Osteocyte (in vitro differentiated cells): ENCODE results near the gene B4GALT5. TPM values are rescaled to one million over a fixed set of nuclear protein-coding genes. Genes with fewer than 3 reads are reported as not detected.
"Not testable (repeated sequence)": the region's sequence is repeated elsewhere in the genome, so short reads cannot be mapped to it uniquely, and the experiment has no call there.

Source experiments
- DNase-seq: peaks from one replicate; pipeline ENCODE4 v3.0.0; 2021; ENCODE audit warnings: mixed read lengths; ENCODE audit not compliant: unreplicated experiment; ENCODE audit errors: extremely low spot score
- H3K27ac Mint-ChIP-seq: one replicate; pipeline ENCODE4 v1.8.0; 2021; ENCODE audit warnings: mild to moderate bottlenecking, mixed read lengths; ENCODE audit not compliant: unreplicated experiment
- H3K27me3 Mint-ChIP-seq: one replicate; pipeline ENCODE4 v1.8.0; 2021; ENCODE audit warnings: mixed read lengths; ENCODE audit not compliant: unreplicated experiment
- H3K36me3 Mint-ChIP-seq: one replicate; pipeline ENCODE4 v1.8.0; 2021; ENCODE audit warnings: mixed read lengths; ENCODE audit not compliant: unreplicated experiment
- H3K4me1 Mint-ChIP-seq: one replicate; pipeline ENCODE4 v1.8.0; 2021; ENCODE audit warnings: mixed read lengths; ENCODE audit not compliant: unreplicated experiment
- H3K4me3 Mint-ChIP-seq: one replicate; pipeline ENCODE4 v1.8.0; 2021; ENCODE audit warnings: mild to moderate bottlenecking, moderate library complexity, mixed read lengths; ENCODE audit not compliant: unreplicated experiment
- H3K9me3 Mint-ChIP-seq: one replicate; pipeline ENCODE4 v1.8.0; 2021; ENCODE audit warnings: mixed read lengths; ENCODE audit not compliant: unreplicated experiment
- total RNA-seq: library from RNA; stranded (reverse); gene quantifications from 2 replicates; pipeline ENCODE4 v1.2.1, GENCODE V29; 2021
- TF ChIP-seq, protein P1 (sequence below): fragments of 200-600 bp; sonication (generic); IDR thresholded peaks from 2 replicates; pipeline ENCODE4 v1.5.0; 2021; ENCODE audit warnings: antibody characterized with exemption, mild to moderate bottlenecking, moderate library complexity

B4GALT5 gene
- total RNA-seq, 1 donor from 2014 or later = 45.4 TPM

DNA sequence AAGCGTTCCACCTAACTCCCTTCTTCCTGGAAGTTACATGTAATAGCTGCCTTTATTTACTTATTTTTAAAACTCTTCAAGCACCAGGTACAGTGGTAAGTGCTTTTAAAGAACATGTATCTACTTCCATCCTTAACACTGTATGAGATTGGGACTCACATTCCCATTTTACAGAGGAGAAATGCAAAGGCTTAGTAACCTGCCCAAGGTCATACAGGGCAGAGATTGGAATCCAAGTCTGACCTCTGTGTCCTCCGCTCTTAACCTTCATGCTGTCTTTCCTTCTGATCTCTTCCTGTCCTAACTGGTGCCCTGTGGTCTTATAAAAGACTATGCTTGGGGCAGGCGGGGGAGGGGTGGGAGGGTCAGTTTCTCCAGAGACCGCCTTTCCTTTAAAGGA lies 1.6 kb downstream of the B4GALT5 start:
- Mint-ChIP-seq H3K36me3 (no peaks in the 10 kb centered on the region), H3K4me1 (peaks cover 39% of the 10 kb centered on the region), H3K9me3 (no peaks in the 10 kb centered on the region), H3K4me3 (peak overlapping the region; percentile 88), H3K27ac (peak overlapping the region; percentile 8), H3K27me3 (no peaks in the 10 kb centered on the region)
- DNase-seq = no peak
- TF ChIP-seq, protein P1, sequence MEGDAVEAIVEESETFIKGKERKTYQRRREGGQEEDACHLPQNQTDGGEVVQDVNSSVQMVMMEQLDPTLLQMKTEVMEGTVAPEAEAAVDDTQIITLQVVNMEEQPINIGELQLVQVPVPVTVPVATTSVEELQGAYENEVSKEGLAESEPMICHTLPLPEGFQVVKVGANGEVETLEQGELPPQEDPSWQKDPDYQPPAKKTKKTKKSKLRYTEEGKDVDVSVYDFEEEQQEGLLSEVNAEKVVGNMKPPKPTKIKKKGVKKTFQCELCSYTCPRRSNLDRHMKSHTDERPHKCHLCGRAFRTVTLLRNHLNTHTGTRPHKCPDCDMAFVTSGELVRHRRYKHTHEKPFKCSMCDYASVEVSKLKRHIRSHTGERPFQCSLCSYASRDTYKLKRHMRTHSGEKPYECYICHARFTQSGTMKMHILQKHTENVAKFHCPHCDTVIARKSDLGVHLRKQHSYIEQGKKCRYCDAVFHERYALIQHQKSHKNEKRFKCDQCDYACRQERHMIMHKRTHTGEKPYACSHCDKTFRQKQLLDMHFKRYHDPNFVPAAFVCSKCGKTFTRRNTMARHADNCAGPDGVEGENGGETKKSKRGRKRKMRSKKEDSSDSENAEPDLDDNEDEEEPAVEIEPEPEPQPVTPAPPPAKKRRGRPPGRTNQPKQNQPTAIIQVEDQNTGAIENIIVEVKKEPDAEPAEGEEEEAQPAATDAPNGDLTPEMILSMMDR = no peak

DNA sequence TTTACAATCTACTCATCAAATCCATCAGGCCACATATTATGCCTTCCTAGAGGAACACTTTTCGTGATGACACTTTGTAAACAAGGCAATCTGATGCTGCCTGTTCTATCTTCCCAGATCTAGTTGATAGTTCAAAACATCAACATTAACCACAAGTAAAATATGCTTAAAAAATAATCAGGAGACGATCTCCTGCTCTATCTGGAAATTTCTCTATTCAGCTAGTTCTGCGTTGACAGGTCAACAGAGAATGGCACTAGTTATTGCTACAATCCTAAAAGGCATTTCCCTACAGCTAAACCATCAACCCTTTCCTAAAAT lies 2.1 kb downstream of the B4GALT5 start:
- Mint-ChIP-seq H3K4me3 (peak overlapping the region; percentile 88), H3K27ac (peak overlapping the region; percentile 8), H3K4me1 (peaks cover 43% of the 10 kb centered on the region), H3K27me3 (no peaks in the 10 kb centered on the region), H3K36me3 (no peaks in the 10 kb centered on the region), H3K9me3 (no peaks in the 10 kb centered on the region)
- no peak for DNase-seq
- TF ChIP-seq, protein P1 = no peak

DNA sequence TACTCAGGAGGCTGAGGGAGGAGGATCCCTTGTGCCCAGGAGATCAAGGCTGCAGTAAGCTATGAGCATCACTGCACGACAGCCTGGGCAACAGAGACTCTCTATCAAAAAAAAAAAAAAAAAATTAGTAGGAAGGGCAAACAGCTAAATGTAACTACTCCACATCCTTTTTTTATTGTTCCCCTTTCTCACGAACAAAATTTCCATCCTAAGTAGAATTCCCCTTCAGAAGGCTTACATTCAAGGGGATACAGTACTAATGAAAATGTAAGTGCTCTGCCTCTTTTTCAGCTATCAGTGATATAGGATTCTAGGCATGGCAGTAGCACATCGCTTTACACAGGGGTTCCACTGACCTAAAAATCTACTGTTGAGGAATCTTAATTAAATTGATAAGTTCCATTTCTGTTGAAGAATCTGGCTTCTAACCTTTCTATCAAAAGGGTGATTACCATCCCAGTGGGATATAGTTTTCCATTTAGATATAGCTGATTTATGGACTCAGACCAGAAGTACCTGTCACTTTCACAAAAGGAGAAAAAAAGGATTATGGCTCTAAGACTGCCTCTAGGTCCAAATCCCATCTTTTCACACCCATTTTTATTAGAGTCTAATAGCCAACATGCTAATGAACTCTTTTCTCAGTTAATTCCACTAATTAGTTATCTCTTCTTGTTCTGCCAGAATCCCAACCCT lies 2.6 kb downstream of the B4GALT5 start:
- TF ChIP-seq, protein P1 = no peak
- no peak for DNase-seq
- H3K4me1 Mint-ChIP-seq = peaks cover 48% of the 10 kb centered on the region
- no peak overlapping the region for H3K27ac Mint-ChIP-seq
- H3K9me3 Mint-ChIP-seq = no peaks in the 10 kb centered on the region
- H3K36me3 Mint-ChIP-seq = no peaks in the 10 kb centered on the region
- peak overlapping the region; percentile 88 for H3K4me3 Mint-ChIP-seq
- H3K27me3 Mint-ChIP-seq = no peaks in the 10 kb centered on the region

DNA sequence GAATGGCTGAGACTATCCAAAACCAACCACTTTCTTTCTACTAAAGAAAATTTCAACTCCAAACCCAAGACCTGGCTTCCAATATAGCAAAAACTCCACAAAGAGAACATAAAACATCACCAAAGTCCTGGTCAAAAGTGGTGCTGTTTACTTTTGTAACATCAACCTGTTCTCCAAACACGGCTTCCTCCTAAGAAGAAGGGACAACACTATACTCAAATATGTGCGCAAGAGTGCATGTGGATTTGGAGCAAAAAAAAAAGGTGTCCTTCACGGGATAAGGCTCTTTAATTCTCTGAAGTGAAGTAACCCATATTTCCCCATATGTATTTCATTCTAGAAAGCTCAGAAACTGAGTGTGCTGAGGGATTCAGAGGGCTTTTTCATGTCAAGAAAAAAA lies 6.6 kb downstream of the B4GALT5 start:
- DNase-seq = no peak
- Mint-ChIP-seq H3K36me3 (no peaks in the 10 kb centered on the region), H3K4me3 (no peak overlapping the region), H3K27ac (no peak overlapping the region), H3K27me3 (no peaks in the 10 kb centered on the region), H3K4me1 (peaks cover 55% of the 10 kb centered on the region), H3K9me3 (no peaks in the 10 kb centered on the region)
- TF ChIP-seq, protein P1 = no peak

DNA sequence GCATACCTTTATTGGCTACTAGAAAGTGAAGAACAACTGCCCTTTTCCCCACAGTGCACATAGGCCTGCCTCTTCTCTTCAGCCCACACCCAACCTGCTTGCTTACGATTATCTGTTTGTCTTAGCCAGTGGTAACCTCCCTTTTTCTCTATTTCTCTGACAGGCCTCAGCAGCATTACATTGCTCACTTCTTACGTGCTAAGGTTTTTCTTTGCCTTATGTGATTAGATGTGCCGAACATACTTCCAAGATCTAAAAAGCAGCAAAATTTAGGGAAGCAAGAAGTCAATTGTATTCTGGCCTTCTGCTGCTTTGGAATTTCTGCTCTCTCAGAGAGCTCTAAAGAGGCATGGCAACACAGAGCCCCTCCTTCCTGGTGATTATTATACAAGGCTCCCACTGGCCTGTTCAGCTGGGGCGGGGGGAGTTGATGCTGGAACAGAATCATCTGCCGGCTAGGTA lies 7.0 kb downstream of the B4GALT5 start:
- no peaks in the 10 kb centered on the region for H3K27me3 Mint-ChIP-seq
- H3K4me3 Mint-ChIP-seq = no peak overlapping the region
- DNase-seq = peak; percentile 5
- no peaks in the 10 kb centered on the region for H3K9me3 Mint-ChIP-seq
- H3K4me1 Mint-ChIP-seq = peaks cover 55% of the 10 kb centered on the region
- peak overlapping the region; percentile 15 for H3K27ac Mint-ChIP-seq
- H3K36me3 Mint-ChIP-seq = no peaks in the 10 kb centered on the region
- TF ChIP-seq, protein P1 = no peak

DNA sequence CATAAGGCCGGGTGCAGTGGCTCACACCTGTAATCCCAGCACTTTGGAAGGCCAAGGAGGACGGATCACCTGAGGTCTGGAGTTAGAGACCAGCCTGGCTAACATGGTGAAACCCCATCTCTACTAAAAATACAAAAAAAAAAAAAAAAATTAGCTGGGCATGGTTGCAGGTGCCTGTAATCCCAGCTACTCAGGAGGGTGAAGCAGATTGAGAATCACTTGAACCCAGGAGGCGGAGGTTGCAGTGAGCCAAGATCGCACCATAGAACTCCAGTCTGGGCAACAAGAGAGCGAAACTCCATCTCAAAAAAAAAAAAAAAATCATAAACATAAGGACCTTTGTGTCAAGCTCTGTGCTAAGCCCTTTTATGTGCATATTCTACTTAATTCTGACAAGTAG lies 7.8 kb downstream of the B4GALT5 start:
- not testable (repeated sequence) for H3K36me3 Mint-ChIP-seq, H3K27ac Mint-ChIP-seq, H3K27me3 Mint-ChIP-seq, H3K4me3 Mint-ChIP-seq, H3K9me3 Mint-ChIP-seq
- H3K4me1 Mint-ChIP-seq = peaks cover 55% of the 10 kb centered on the region
- DNase-seq = peak; percentile 23
